MG63 (cell line): ENCODE measurements around the gene FARP1. TPM values are rescaled to one million over a fixed set of nuclear protein-coding genes. Genes with fewer than 3 reads are reported as not detected.

Experiments used
- DNase-seq: peaks from one replicate; pipeline ENCODE4 v3.0.0-alpha.2; 2020
- H3K27me3 ChIP-seq: fragments of 250-450 bp; sonication (Bioruptor Pico); 2 replicates; pipeline ENCODE4 v1.5.1; 2020; ENCODE audit warnings: mild to moderate bottlenecking, moderate library complexity
- H3K36me3 ChIP-seq: fragments of 250-450 bp; sonication (Bioruptor Pico); 2 replicates; pipeline ENCODE4 v1.5.1; 2020; ENCODE audit warnings: mild to moderate bottlenecking, moderate library complexity
- H3K4me3 ChIP-seq: fragments of 250-450 bp; sonication (Bioruptor Pico); 2 replicates; pipeline ENCODE4 v1.5.1; 2020; ENCODE audit warnings: mild to moderate bottlenecking, moderate library complexity
- H3K9me3 ChIP-seq: fragments of 250-450 bp; sonication (Bioruptor Pico); 2 replicates; pipeline ENCODE4 v1.5.1; 2020; ENCODE audit warnings: mild to moderate bottlenecking, moderate library complexity
- total RNA-seq: library from RNA; depleted of rRNA; stranded (reverse); fragments of >200 nt; shearing (Covaris generic); gene quantifications from 2 replicates; pipeline ENCODE4 v1.2.3, GENCODE V29; 2014; ENCODE audit warnings: low replicate concordance

The FARP1 gene
- total RNA-seq, 1 experiment from 2014 or later, result 16.0 TPM

DNA sequence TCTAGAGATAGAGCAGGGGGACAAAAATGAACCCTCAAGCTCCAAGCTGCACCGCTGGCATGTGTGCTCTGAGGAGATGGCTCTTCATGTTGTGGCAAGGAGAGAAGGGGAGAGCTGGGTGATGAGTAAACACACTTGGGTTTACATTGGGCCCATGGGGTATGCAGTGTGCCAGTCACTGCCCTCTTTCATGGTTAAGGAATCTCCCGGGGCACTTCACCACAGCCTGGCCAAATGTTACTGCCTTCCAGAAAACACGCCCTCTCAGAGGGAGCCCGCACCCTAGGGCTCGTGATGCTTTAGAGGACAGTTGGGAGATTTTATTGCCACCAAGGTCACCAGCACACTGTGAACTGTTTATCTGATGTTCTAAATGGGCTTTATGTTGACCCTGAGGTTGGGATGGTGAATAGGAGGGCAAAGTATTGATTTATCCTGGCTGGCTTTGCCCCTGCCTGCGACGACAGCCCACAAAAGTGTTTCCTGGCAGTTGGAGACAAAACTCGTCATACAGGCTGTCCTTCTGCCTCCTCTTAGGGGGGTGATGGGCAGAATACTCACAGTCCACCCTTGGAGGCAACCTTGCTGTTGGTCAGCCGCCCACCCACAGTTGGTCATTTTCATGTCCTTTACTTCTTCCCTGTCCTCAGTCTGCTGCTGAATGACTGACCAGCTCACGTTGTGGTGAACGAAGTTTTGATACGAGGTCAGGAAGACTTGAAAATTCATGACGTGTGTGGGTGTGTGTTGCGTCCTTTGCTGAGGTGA is 277.1 kb downstream of the FARP1 start:
- Histone ChIP-seq H3K4me3 (no peak overlapping the region), H3K36me3 (peaks cover 7% of the 10 kb centered on the region), H3K27me3 (no peaks in the 10 kb centered on the region), H3K9me3 (no peaks in the 10 kb centered on the region)
- DNase-seq, result no peak

- no peak for DNase-seq
- Histone ChIP-seq H3K36me3 (peaks cover under 1% of the 10 kb centered on the region), H3K4me3 (no peak overlapping the region), H3K9me3 (no peaks in the 10 kb centered on the region), H3K27me3 (no peaks in the 10 kb centered on the region)
These were observed 277.8 kb downstream of the FARP1 start for GRCh38 chr13:98420554-98421175.

DNA sequence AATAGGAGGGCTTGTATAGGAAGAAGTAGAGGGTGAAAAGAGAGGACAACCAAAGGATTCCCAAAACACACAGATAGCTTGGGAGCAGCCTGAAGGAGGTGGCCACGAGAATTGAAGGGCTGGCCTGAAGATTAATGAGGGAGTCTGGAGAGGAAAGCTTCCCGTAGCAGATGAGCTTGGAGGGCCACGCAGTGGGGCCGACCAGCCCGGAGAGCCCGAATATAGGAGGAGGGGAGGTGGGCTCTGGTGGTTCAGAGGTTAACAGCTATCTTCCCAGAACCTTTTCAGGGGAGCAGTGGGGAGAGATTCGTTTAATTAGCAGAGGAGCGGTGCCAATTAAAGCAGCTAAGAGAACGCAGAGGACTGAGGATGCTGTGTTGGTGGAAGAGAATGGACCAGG is 279.2 kb downstream of the FARP1 start:
- DNase-seq, result no peak
- Histone ChIP-seq H3K36me3 (no peaks in the 10 kb centered on the region; the same call in none of the 2 replicates), H3K27me3 (no peaks in the 10 kb centered on the region)

DNA sequence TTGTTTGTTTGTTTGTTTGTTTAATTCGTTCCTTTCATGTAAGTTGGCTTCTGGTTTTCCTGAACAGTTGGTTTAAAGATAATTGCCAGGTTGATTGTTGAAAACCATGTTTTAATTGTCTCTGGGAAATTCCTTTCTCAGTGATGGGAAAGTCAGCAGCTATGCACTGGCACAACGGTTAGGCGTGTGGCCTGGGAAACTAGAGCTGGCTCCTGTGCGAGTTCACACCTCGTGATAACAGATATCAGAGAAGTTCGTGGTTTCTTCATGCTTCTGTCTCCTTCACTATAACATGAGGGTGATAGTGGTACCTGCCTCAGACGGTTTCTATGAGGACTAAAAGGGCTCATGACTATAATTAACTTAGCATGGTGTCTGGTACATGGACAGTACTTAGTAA is 280.5 kb downstream of the FARP1 start:
- no peak overlapping the region for H3K4me3 ChIP-seq
- H3K36me3 ChIP-seq, result no peaks in the 10 kb centered on the region; the same call in 1 of the 2 replicates
- no peak for DNase-seq

More for the DNA sequence above, 279.2 kb downstream of the FARP1 start:
- Histone ChIP-seq H3K9me3 (no peaks in the 10 kb centered on the region), H3K4me3 (no peak overlapping the region)

DNA sequence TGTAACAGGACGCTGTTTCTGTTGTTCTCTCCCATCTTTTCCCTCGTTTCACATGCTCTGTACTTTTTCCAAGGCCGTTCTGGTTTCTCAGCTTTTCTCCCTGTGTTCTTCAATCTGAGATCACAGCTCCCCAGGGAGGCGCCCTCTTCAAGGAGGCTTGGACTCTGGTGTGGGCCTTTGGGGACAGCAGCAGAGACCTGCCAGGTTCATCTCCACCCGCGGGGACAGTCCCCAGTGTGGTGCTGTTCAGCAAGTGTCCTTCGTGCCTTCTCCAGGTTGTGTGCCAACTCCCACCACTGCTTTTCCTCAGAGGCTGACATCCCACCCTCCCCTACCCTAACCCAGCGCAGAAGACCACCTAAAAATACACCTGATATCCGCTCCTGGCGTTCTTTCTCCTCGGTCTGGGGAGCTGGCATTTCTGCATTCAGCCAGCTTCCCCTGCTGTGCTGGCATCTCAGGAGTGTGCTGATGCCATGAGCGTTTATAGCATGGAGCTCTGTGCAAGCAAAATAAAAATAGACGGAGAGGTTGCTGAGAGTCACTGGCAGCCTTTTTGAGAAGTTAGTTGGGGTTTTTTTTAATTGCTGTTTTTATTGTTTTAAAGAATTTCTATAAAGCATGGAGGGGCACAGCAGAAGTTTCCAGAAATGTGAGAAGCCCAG is 284.6 kb downstream of the FARP1 start:
- Histone ChIP-seq H3K4me3 (no peak overlapping the region), H3K27me3 (no peaks in the 10 kb centered on the region), H3K36me3 (no peaks in the 10 kb centered on the region; the same call in 1 of the 2 replicates), H3K9me3 (no peaks in the 10 kb centered on the region)
- DNase-seq, result no peak

More for the DNA sequence above, 280.5 kb downstream of the FARP1 start:
- H3K9me3 ChIP-seq, result no peaks in the 10 kb centered on the region
- no peaks in the 10 kb centered on the region for H3K27me3 ChIP-seq

GRCh38 chr13:98428256-98428966 is 285.5 kb downstream of the FARP1 start:
- Histone ChIP-seq H3K27me3 (no peaks in the 10 kb centered on the region), H3K9me3 (no peaks in the 10 kb centered on the region), H3K4me3 (no peak overlapping the region), H3K36me3 (no peaks in the 10 kb centered on the region; the same call in 1 of the 2 replicates)
- no peak for DNase-seq

DNA sequence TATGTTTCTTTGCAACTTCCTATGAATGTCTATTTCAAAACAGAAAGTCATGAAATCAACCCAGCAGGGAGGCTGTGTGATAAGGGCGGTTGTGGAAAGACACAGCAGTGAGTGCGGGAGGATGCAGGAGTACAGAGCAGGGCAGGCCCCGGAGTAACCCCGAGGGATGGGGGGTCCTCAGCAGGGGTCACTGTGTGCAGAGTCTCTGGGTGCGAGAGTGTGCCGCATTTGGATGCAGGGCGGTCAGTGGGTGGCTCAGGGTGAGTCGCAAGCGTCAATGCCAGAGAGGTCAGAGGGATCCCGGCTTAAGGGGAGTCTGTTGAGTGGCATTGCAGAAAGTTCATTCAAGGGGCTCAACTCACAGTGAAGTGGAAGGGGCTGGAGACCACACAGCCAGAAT is 286.2 kb downstream of the FARP1 start:
- no peaks in the 10 kb centered on the region for H3K9me3 ChIP-seq
- no peaks in the 10 kb centered on the region for H3K27me3 ChIP-seq
- H3K36me3 ChIP-seq, result no peaks in the 10 kb centered on the region; the same call in 1 of the 2 replicates
- DNase-seq, result no peak
- no peak overlapping the region for H3K4me3 ChIP-seq

DNA sequence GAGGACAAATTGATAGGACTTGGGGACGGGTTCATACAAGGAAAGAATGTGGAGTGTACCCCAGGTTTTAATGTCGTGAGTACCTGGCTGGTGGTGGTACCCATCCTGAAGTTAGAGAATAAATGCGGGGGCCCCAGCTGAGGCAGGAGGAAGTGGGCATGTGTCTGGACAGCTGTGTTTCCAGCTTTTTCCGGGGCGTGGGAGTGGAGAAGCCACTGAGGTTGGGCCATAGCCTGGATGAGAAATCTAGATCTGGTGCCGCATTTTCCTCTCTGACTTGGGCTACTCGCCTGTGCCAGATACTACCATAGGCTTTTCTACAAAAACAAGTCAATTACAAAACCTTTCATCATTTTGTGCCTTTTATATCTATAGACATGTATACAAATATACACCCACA is 286.6 kb downstream of the FARP1 start:
- Histone ChIP-seq H3K4me3 (no peak overlapping the region), H3K9me3 (no peaks in the 10 kb centered on the region), H3K36me3 (no peaks in the 10 kb centered on the region; the same call in 1 of the 2 replicates), H3K27me3 (no peaks in the 10 kb centered on the region)
- no peak for DNase-seq

- DNase-seq, result no peak
- no peaks in the 10 kb centered on the region for H3K9me3 ChIP-seq
- no peak overlapping the region for H3K4me3 ChIP-seq
- H3K27me3 ChIP-seq, result no peaks in the 10 kb centered on the region
- no peaks in the 10 kb centered on the region; the same call in 1 of the 2 replicates for H3K36me3 ChIP-seq
These were observed 287.3 kb downstream of the FARP1 start for GRCh38 chr13:98429977-98430736.

- Histone ChIP-seq H3K4me3 (no peak overlapping the region), H3K27me3 (no peaks in the 10 kb centered on the region), H3K36me3 (no peaks in the 10 kb centered on the region; the same call in 1 of the 2 replicates), H3K9me3 (no peaks in the 10 kb centered on the region)
- DNase-seq, result no peak
These were observed 289.7 kb downstream of the FARP1 start for GRCh38 chr13:98432638-98433037.

DNA sequence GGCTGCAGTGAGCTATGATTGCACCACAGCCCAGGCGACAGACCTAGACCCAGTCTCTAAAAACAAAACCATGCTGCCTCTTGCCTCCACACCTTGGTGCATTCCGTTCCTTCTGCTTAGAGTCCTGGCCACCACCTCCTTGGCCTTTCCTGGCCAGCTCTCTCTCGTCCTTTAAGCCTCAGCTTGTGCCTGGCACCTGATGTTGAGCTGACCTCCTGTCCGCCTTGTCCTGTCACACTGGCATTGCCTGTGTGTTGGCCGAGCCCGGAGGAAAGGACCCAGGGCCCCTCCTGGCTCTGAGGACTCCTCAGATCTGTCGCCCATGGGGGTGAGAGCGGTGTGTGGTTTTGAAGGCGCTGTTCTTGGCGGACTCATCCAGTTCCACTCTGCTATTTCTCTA is 290.8 kb downstream of the FARP1 start:
- H3K4me3 ChIP-seq, result no peak overlapping the region
- no peaks in the 10 kb centered on the region for H3K9me3 ChIP-seq
- no peaks in the 10 kb centered on the region; the same call in 1 of the 2 replicates for H3K36me3 ChIP-seq
- H3K27me3 ChIP-seq, result no peaks in the 10 kb centered on the region
- no peak for DNase-seq

DNA sequence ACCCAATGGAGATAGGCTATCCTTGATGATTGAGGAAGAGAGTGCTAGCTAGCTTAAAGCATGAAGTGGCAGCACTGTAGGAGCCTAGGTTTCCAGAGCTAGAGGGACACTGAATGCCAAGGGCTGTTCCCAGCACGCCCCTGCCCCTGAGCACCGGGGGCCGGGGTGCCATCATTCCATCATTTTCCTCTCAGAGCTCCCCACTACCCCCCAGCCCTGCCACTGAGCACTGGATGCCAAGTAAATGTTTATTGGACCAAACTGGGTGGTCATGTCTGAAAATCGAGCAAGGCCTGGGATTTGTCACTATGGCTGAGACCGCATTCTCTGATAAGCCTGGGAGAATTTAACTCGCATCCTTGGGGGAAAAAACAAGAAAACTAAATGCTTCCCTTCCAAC is 291.2 kb downstream of the FARP1 start:
- Histone ChIP-seq H3K4me3 (no peak overlapping the region), H3K36me3 (no peaks in the 10 kb centered on the region; the same call in 1 of the 2 replicates)
- no peak for DNase-seq

DNA sequence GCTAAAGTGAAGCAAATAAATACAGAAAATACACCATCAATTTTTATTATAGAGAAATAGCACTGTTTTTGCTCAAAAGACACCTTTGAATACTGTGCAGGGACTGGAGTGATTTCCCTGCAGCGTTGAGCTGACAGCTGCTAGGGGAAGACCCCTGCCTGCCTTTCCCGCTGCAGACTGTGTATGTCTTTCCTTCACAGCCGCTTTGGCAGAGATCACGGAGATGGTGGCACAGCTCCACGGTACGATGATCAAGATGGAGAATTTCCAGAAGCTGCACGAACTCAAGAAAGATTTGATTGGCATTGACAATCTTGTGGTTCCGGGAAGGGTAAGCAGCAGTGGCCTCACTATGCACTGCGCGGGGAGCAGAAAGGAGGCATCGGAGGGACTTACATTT is 292.5 kb downstream of the FARP1 start:
- no peaks in the 10 kb centered on the region for H3K27me3 ChIP-seq
- H3K4me3 ChIP-seq, result no peak overlapping the region
- H3K9me3 ChIP-seq, result no peaks in the 10 kb centered on the region
- no peaks in the 10 kb centered on the region; the same call in 1 of the 2 replicates for H3K36me3 ChIP-seq
- no peak for DNase-seq

More for the DNA sequence above, 291.2 kb downstream of the FARP1 start:
- no peaks in the 10 kb centered on the region for H3K9me3 ChIP-seq
- no peaks in the 10 kb centered on the region for H3K27me3 ChIP-seq

GRCh38 chr13:98436233-98436910 is 293.5 kb downstream of the FARP1 start:
- Histone ChIP-seq H3K27me3 (no peaks in the 10 kb centered on the region), H3K9me3 (no peaks in the 10 kb centered on the region), H3K36me3 (no peaks in the 10 kb centered on the region; the same call in 1 of the 2 replicates)

DNA sequence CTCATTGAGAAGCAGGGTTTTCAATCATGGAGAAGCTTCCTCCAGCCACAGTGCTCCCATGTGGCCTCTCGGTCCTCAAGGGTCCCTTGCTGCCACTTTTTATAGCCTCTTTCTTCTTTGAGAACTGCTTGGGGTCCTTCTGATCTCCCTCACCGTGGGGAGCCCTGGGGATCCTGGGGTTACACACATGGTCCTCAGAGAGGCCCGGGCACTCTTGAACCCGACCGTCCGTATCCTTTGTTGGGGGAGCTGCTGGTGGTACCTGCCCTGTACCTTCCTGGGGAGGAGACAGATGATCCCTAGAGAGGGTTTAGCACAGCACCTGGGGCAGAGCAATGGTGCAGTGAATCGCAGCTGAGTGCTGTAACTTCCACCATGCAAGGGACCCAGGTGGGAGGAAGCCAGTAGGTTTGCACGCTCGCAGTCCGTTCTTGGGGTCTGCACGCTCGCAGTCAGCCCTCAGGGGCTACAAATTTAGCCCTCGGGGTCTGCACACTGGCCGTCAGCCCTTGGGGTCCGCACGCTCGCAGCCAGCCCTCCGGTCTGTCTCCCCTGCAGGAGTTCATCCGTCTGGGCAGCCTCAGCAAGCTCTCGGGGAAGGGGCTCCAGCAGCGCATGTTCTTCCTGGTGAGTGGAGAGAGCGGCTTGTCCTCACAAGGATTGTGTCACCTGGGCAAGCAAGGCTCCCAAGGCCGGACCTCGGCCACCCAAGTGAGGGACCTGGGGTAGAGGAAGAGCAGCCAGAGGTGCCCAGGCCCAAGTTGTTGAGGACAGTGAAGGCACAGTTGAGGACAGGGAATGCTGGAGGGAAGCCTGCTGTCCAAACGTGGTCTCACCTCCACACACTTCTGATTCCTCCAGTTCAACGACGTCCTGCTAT is 295.6 kb downstream of the FARP1 start:
- Histone ChIP-seq H3K36me3 (no peaks in the 10 kb centered on the region; the same call in 1 of the 2 replicates), H3K27me3 (no peaks in the 10 kb centered on the region), H3K9me3 (no peaks in the 10 kb centered on the region), H3K4me3 (no peak overlapping the region)
- no peak for DNase-seq

More at GRCh38 chr13:98436233-98436910, 293.5 kb downstream of the FARP1 start:
- no peak for DNase-seq
- no peak overlapping the region for H3K4me3 ChIP-seq
